GM19099 (cell line): ENCODE measurements around the gene ANKFN1.

Source experiments
- POLR2A ChIP-seq: IDR thresholded peaks from 3 replicates; pipeline ENCODE4 v1.6.1; 2011; ENCODE audit warnings: low read depth; ENCODE audit not compliant: insufficient read length; ENCODE audit errors: extremely low read depth

Gene ANKFN1

GRCh38 chr17:56269556-56270389 lies 116.5 kb downstream of the ANKFN1 start:
- TF ChIP-seq POLR2A: no peak

GRCh38 chr17:56274491-56274890 lies 121.2 kb downstream of the ANKFN1 start:
- no peak for TF ChIP-seq POLR2A

- no peak for TF ChIP-seq POLR2A
Measured at GRCh38 chr17:56284482-56284881, 131.2 kb downstream of the ANKFN1 start.

GRCh38 chr17:56289321-56289720 lies 136.0 kb downstream of the ANKFN1 start:
- TF ChIP-seq POLR2A: no peak

- no peak for TF ChIP-seq POLR2A
Measured at GRCh38 chr17:56290101-56290801, 137.0 kb downstream of the ANKFN1 start.

- no peak for TF ChIP-seq POLR2A
Measured at GRCh38 chr17:56290802-56291118, 137.5 kb downstream of the ANKFN1 start.

- TF ChIP-seq POLR2A: no peak
Measured at GRCh38 chr17:56291226-56291805, 138.0 kb downstream of the ANKFN1 start.

GRCh38 chr17:56292010-56292409 lies 138.7 kb downstream of the ANKFN1 start:
- TF ChIP-seq POLR2A: no peak

GRCh38 chr17:56292578-56292977 lies 139.3 kb downstream of the ANKFN1 start:
- TF ChIP-seq POLR2A: no peak

- no peak for TF ChIP-seq POLR2A
Measured at GRCh38 chr17:56297184-56297583, 143.9 kb downstream of the ANKFN1 start.

GRCh38 chr17:56298846-56299245 lies 145.6 kb downstream of the ANKFN1 start:
- TF ChIP-seq POLR2A: no peak

- TF ChIP-seq POLR2A: no peak
Measured at GRCh38 chr17:56300144-56300543, 146.9 kb downstream of the ANKFN1 start.

- TF ChIP-seq POLR2A: no peak
Measured at GRCh38 chr17:56305007-56305406, 151.7 kb downstream of the ANKFN1 start.

GRCh38 chr17:56309897-56310296 lies 156.6 kb downstream of the ANKFN1 start:
- no peak for TF ChIP-seq POLR2A

- TF ChIP-seq POLR2A: no peak
Measured at GRCh38 chr17:56310782-56311181, 157.5 kb downstream of the ANKFN1 start.

GRCh38 chr17:56313201-56313600 lies 159.9 kb downstream of the ANKFN1 start:
- no peak for TF ChIP-seq POLR2A
